MCF 10A (cell line): Measurements from ENCODE around the gene ZNF621. TPM values are rescaled to one million over a fixed set of nuclear protein-coding genes. Genes with fewer than 3 reads are reported as not detected.

Source experiments
- BruUV-seq: library from RNA; stranded (reverse); fragments of 400-500 nt; replicated peaks from 2 replicates; lab custom pipeline; 2021; lab: Mats Ljungman, UMichigan
- CTCF ChIA-PET: fragments of 300-600 bp; sonication (Branson Sonifier 250); formaldehyde crosslinking; extraction: SDS; loops from one replicate; lab custom pipeline; 2021; ENCODE audit warnings: antibody characterized with exemption, inconsistent platforms; lab: Yijun Ruan, JAX
- POLR2A ChIA-PET: fragments of 300-600, 350-650 bp; sonication (Branson Sonifier 250); formaldehyde crosslinking; extraction: SDS; loops from one replicate; lab custom pipeline; 2020; ENCODE audit warnings: antibody characterized with exemption, inconsistent platforms; lab: Yijun Ruan, JAX
- DNase-seq: peaks from one replicate; pipeline ENCODE4 v3.0.0-alpha.2; 2018; ENCODE audit not compliant: unreplicated experiment
- H3K27ac Mint-ChIP-seq: one replicate; pipeline ENCODE4 v1.8.0; 2022; ENCODE audit warnings: mild to moderate bottlenecking, low read depth, mixed read lengths; ENCODE audit not compliant: unreplicated experiment
- H3K27me3 Mint-ChIP-seq: one replicate; pipeline ENCODE4 v1.8.0; 2022; ENCODE audit warnings: mixed read lengths; ENCODE audit not compliant: insufficient read depth, unreplicated experiment
- H3K36me3 Mint-ChIP-seq: one replicate; pipeline ENCODE4 v1.8.0; 2022; ENCODE audit warnings: mild to moderate bottlenecking, moderate library complexity, mixed read lengths; ENCODE audit not compliant: insufficient read depth, unreplicated experiment
- H3K4me1 Mint-ChIP-seq: one replicate; pipeline ENCODE4 v1.8.0; 2022; ENCODE audit warnings: mixed read lengths; ENCODE audit not compliant: insufficient read depth, unreplicated experiment
- H3K4me3 Mint-ChIP-seq: one replicate; pipeline ENCODE4 v1.8.0; 2022; ENCODE audit warnings: mild to moderate bottlenecking, moderate library complexity, mixed read lengths; ENCODE audit not compliant: unreplicated experiment
- H3K9me3 Mint-ChIP-seq: one replicate; pipeline ENCODE4 v1.8.0; 2022; ENCODE audit warnings: mixed read lengths; ENCODE audit not compliant: unreplicated experiment
- CTCF ChIP-seq: fragments of 200-600 bp; IDR thresholded peaks from one replicate; pipeline ENCODE4 v1.8.0; 2022; ENCODE audit warnings: antibody characterized with exemption, mild to moderate bottlenecking; ENCODE audit not compliant: unreplicated experiment
- intact Hi-C: fragments of 100-400 bp; cut with micrococcal nuclease; formaldehyde crosslinking; loops from 2 replicates; pipeline ENCODE4 v1.14.1; 2022
- total RNA-seq: library from RNA; stranded (reverse); gene quantifications from 2 replicates; pipeline ENCODE4 v1.2.3, GENCODE V29; 2022

Gene ZNF621
- total RNA-seq, 1 experiment from 2014 or later: 39.6 TPM

DNA sequence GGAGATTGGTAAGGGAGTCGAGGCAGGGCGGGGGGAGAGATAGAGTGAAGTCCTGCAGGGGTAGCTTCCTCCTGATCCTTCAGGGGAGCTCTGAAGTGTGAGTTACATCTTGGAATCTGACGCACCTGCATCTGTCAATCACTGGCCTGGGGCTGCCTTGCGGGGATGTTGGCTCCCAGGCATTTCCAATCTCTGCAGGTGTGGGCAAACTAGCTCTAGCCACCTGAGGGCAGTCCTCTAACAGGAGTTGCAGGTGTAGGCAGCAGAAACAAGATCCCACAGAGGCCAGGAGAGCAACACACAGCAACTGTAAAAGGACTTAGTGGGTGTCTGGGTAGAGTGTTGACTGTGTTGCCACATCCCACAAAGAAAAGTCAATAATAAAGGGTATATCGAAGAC, 63.6 kb downstream of the ZNF621 start:
- TF ChIP-seq CTCF: peak; percentile 17
- no peaks in the 10 kb centered on the region for H3K4me1 Mint-ChIP-seq

More for the DNA sequence above, 63.6 kb downstream of the ZNF621 start:
- peak; percentile 36 for DNase-seq
- ChIA-PET POLR2A (no interaction called here), CTCF (interaction anchor here (0.6 to 1.5 kb wide), 6 partner anchors 8 to 1416 kb away, joined by 3 to 6 read pairs (median 4); no protein-coding TSS in a partner anchor)
- Mint-ChIP-seq H3K4me3 (no peak overlapping the region), H3K9me3 (no peaks in the 10 kb centered on the region), H3K27ac (no peak overlapping the region), H3K36me3 (no peaks in the 10 kb centered on the region), H3K27me3 (no peaks in the 10 kb centered on the region)
- intact Hi-C loops: no loop called here
- BruUV-seq: no TSS peak

Other genes starting within 250 kb of the ZNF621 start
- 69.3 and 87.2 TPM in 2 replicates for gene EIF1B, start 215.3 kb upstream of the ZNF621 start, total RNA-seq
- gene ENTPD3, start 137.8 kb upstream of the ZNF621 start, total RNA-seq: 0.25 and 0.28 TPM in 2 replicates
- 3,024 and 3,432 TPM in 2 replicates for gene RPL14, start 67.6 kb upstream of the ZNF621 start, total RNA-seq
- gene ZNF619, start 47.8 kb upstream of the ZNF621 start, total RNA-seq: 8.3 and 8.7 TPM in 2 replicates
- 2.8 and 2.9 TPM in 2 replicates for gene ZNF620, start 18.9 kb upstream of the ZNF621 start, total RNA-seq